Endothelial cell of umbilical vein (primary cell): ENCODE results near the gene NT5C1B. TPM values are rescaled to one million over a fixed set of nuclear protein-coding genes. Genes with fewer than 3 reads are reported as not detected.

Experiments used
- BruUV-seq: library from RNA; stranded (reverse); fragments of 400-500 nt; replicated peaks from 2 replicates; lab custom pipeline; 2021; lab: Mats Ljungman, UMichigan
- CTCF ChIA-PET: fragments of 300-600, 350-600 bp; sonication (Branson Sonifier 250); formaldehyde crosslinking; loops from one replicate; lab custom pipeline; 2021; ENCODE audit warnings: antibody characterized with exemption, inconsistent platforms; lab: Charles Lee
- POLR2A ChIA-PET: fragments of 300-600, 350-600 bp; sonication (Branson Sonifier 250); formaldehyde crosslinking; loops from one replicate; lab custom pipeline; 2021; ENCODE audit warnings: antibody characterized with exemption, inconsistent platforms; lab: Charles Lee
- DNase-seq: peaks from one replicate; pipeline ENCODE4 v3.0.0-alpha.2; 2011; ENCODE audit warnings: low read depth, low spot score
- FAIRE-seq: peaks from 2 replicates; lab custom pipeline; 2011; peaks lifted over from hg19 to GRCh38; lab: Jason Lieb, UNC
- H2AFZ ChIP-seq: 2 replicates; pipeline ENCODE4 v1.6.0; 2012; ENCODE audit warnings: low read depth, low read length, control low read depth, inconsistent platforms
- H3K27ac ChIP-seq: 2 replicates; pipeline ENCODE4 v1.5.1; 2011; ENCODE audit warnings: low read depth, mild to moderate bottlenecking, control low read depth, low read length, moderate library complexity; ENCODE audit not compliant: insufficient read depth
- H3K27me3 ChIP-seq, 2 experiments: 2 replicates each; pipeline versions ENCODE4 v1.6.0 to v1.6.1; 2011; ENCODE audit warnings: low read length in 2 of 2, mixed read lengths in 1 of 2; ENCODE audit not compliant: control insufficient read depth in 2 of 2, insufficient read depth in 2 of 2
- H3K36me3 ChIP-seq, 2 experiments: 2 replicates in 1 of 2; 3 replicates in 1 of 2; pipeline ENCODE4 v1.5.1; 2011; ENCODE audit warnings: low read length in 2 of 2, mild to moderate bottlenecking in 1 of 2, moderate library complexity in 1 of 2; ENCODE audit not compliant: control insufficient read depth in 2 of 2, insufficient read depth in 2 of 2; ENCODE audit errors: extremely low read depth in 1 of 2
- H3K4me1 ChIP-seq: 3 replicates; pipeline ENCODE4 v1.5.1; 2011; ENCODE audit warnings: mild to moderate bottlenecking, low read length; ENCODE audit not compliant: control insufficient read depth, insufficient read depth; ENCODE audit errors: extremely low read depth
- H3K4me2 ChIP-seq: 2 replicates; pipeline ENCODE4 v1.6.1; 2011; ENCODE audit warnings: low read length, control low read depth, mixed read lengths; ENCODE audit not compliant: insufficient read depth
- H3K4me3 ChIP-seq, 3 experiments: fragments of 200-600 bp in 1 of 3; sonication (generic), shearing (Covaris generic) in 1 of 3; replicated peaks in 1 of 3; 2 replicates each; pipeline ENCODE4 v1.5.1; 2011 to 2016; ENCODE audit warnings: control low read depth in 3 of 3, low read length in 3 of 3, mild to moderate bottlenecking in 2 of 3, inconsistent platforms in 1 of 3, low read depth in 1 of 3, moderate library complexity in 1 of 3; ENCODE audit not compliant: insufficient read depth in 1 of 3
- H3K79me2 ChIP-seq: 2 replicates; pipeline ENCODE4 v1.6.0; 2012; ENCODE audit warnings: low read length, inconsistent platforms; ENCODE audit not compliant: control insufficient read depth, insufficient read depth
- H3K9ac ChIP-seq: replicated peaks from 2 replicates; pipeline ENCODE3; 2011; ENCODE audit warnings: low read length, control low read depth; ENCODE audit not compliant: insufficient read depth; ENCODE audit errors: extremely low read depth
- H3K9me1 ChIP-seq: replicated peaks from 3 replicates; pipeline ENCODE4 v1.6.0; 2011; ENCODE audit warnings: mild to moderate bottlenecking, low read length; ENCODE audit not compliant: control insufficient read depth, insufficient read depth; ENCODE audit errors: extremely low read depth
- H3K9me3 ChIP-seq: replicated peaks from 2 replicates; pipeline ENCODE4 v1.5.1; 2012; ENCODE audit warnings: low read length, inconsistent platforms; ENCODE audit not compliant: control insufficient read depth, insufficient read depth
- H4K20me1 ChIP-seq: replicated peaks from 2 replicates; pipeline ENCODE3; 2011; ENCODE audit warnings: mild to moderate bottlenecking, low read length; ENCODE audit not compliant: control insufficient read depth, insufficient read depth; ENCODE audit errors: extremely low read depth
- EZH2 ChIP-seq: IDR thresholded peaks from 2 replicates; pipeline ENCODE4 v1.6.1; 2012; ENCODE audit warnings: borderline replicate concordance, low read depth, mild to moderate bottlenecking, moderate library complexity, low read length, inconsistent platforms; ENCODE audit not compliant: severe bottlenecking
- FOS ChIP-seq: IDR thresholded peaks from 2 replicates; pipeline ENCODE4 v1.6.1; 2011; ENCODE audit warnings: mild to moderate bottlenecking, low read length, moderate library complexity, borderline replicate concordance; ENCODE audit not compliant: insufficient read depth
- GATA2 ChIP-seq: IDR thresholded peaks from 2 replicates; pipeline ENCODE4 v1.7.0; 2011; ENCODE audit warnings: low read depth, mild to moderate bottlenecking, moderate library complexity, mixed read lengths, low read length; ENCODE audit not compliant: insufficient read length, insufficient read depth
- JUN ChIP-seq: IDR thresholded peaks from 2 replicates; pipeline ENCODE4 v1.6.1; 2011; ENCODE audit warnings: borderline replicate concordance, low read depth; ENCODE audit not compliant: insufficient read length, insufficient read depth
- MYC ChIP-seq: IDR thresholded peaks from one replicate; pipeline ENCODE4 v1.6.1; 2011; ENCODE audit warnings: mild to moderate bottlenecking, low read depth, low read length
- POLR2A ChIP-seq: IDR thresholded peaks from 2 replicates; pipeline ENCODE4 v1.6.1; 2012; ENCODE audit warnings: low read depth, mild to moderate bottlenecking, control low read depth, low read length
- POLR2AphosphoS5 ChIP-seq: IDR thresholded peaks from 2 replicates; pipeline ENCODE4 v1.6.1; 2012; ENCODE audit warnings: low read depth, mild to moderate bottlenecking, control low read depth, low read length, moderate library complexity; ENCODE audit not compliant: insufficient read depth
- dilution Hi-C: fragments of 300-500 bp; cut with MboI; formaldehyde crosslinking; loops from one replicate; pipeline ENCODE4 v1.15.0; 2019; ENCODE audit warnings: low sequenced_read_pairs; ENCODE audit not compliant: extremely low pct_ligation_motif_present
- intact Hi-C: fragments of 100-400 bp; cut with micrococcal nuclease; formaldehyde crosslinking; loops from one replicate; pipeline ENCODE4 v1.10.0; 2022
- polyA plus RNA-seq, 4 experiments: library from polyadenylated mRNA; depleted of rRNA in 3 of 4; stranded (reverse) in 3 of 4; unstranded in 1 of 4; fragments of >200 nt; gene quantifications; 2 replicates each; pipeline versions ENCODE4 v1.2.1 to v1.2.3, GENCODE V29; 2011 to 2012; ENCODE audit warnings: missing spikeins in 1 of 4
- total RNA-seq: library from RNA; stranded (reverse); gene quantifications from 2 replicates; pipeline ENCODE4 v1.2.3, GENCODE V29; 2021
- TF ChIP-seq, protein P1 (sequence below), 2 donors: IDR thresholded peaks; 1 replicate in 1 of 2; 2 replicates in 1 of 2; pipeline ENCODE4 v1.5.1; 2011; ENCODE audit warnings: low read length in 2 of 2, mild to moderate bottlenecking in 2 of 2, moderate library complexity in 2 of 2, control low read depth in 1 of 2, inconsistent platforms in 1 of 2, low read depth in 1 of 2; ENCODE audit not compliant: insufficient read depth in 1 of 2; ENCODE audit errors: extremely low read depth in 1 of 2
- TF ChIP-seq, protein P2 (sequence below): IDR thresholded peaks from 2 replicates; pipeline ENCODE4 v1.6.1; 2011; ENCODE audit not compliant: insufficient read depth, insufficient read length

Gene NT5C1B
- total and polyA plus RNA-seq, 2 donors (not counting 3 experiments of a cell fraction or from before 2014, with no cell fraction given): not detected

GRCh38 chr2:18597618-18598017 is 8.2 kb upstream of the NT5C1B start:
- no peak overlapping the region for H3K4me3 ChIP-seq
- intact Hi-C loops: no loop called here
- H3K27me3 ChIP-seq: no peaks in the 10 kb centered on the region
- TF ChIP-seq GATA2: no peak
- no peak for TF ChIP-seq POLR2AphosphoS5
- TF ChIP-seq POLR2A: no peak
- no peak for TF ChIP-seq MYC
- TF ChIP-seq FOS: no peak
- TF ChIP-seq, protein P1, sequence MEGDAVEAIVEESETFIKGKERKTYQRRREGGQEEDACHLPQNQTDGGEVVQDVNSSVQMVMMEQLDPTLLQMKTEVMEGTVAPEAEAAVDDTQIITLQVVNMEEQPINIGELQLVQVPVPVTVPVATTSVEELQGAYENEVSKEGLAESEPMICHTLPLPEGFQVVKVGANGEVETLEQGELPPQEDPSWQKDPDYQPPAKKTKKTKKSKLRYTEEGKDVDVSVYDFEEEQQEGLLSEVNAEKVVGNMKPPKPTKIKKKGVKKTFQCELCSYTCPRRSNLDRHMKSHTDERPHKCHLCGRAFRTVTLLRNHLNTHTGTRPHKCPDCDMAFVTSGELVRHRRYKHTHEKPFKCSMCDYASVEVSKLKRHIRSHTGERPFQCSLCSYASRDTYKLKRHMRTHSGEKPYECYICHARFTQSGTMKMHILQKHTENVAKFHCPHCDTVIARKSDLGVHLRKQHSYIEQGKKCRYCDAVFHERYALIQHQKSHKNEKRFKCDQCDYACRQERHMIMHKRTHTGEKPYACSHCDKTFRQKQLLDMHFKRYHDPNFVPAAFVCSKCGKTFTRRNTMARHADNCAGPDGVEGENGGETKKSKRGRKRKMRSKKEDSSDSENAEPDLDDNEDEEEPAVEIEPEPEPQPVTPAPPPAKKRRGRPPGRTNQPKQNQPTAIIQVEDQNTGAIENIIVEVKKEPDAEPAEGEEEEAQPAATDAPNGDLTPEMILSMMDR (IDR thresholded peaks at IDR 0.05; ENCODE audit: extremely low read depth in 1 of 2, insufficient read depth in 1 of 2, low read depth in 1 of 2, low read length in 2 of 2): no peak
- no peak for TF ChIP-seq EZH2
- TF ChIP-seq, protein P2, sequence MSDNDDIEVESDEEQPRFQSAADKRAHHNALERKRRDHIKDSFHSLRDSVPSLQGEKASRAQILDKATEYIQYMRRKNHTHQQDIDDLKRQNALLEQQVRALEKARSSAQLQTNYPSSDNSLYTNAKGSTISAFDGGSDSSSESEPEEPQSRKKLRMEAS: no peak
- no peak for TF ChIP-seq JUN
- no peak overlapping the region for H3K9ac ChIP-seq
- peaks cover 10% of the 10 kb centered on the region for H3K4me1 ChIP-seq
- FAIRE-seq (no peak), DNase-seq (no peak)
- no peaks in the 10 kb centered on the region for H3K9me3 ChIP-seq
- no peaks in the 10 kb centered on the region for H3K79me2 ChIP-seq
- H3K27ac ChIP-seq: no peak overlapping the region
- H2AFZ ChIP-seq: no peak overlapping the region
- H3K36me3 ChIP-seq: no peaks in the 10 kb centered on the region
- ChIA-PET CTCF (no interaction called here), POLR2A (no interaction called here)
- no peak overlapping the region for H3K4me2 ChIP-seq
- dilution Hi-C loops: no loop called here
- H3K9me1 ChIP-seq: no peaks in the 10 kb centered on the region
- BruUV-seq: no TSS peak
- no peaks in the 10 kb centered on the region for H4K20me1 ChIP-seq
